A549 (cell line): Measurements from ENCODE around the gene COL19A1. TPM values are rescaled to one million over a fixed set of nuclear protein-coding genes. Genes with fewer than 3 reads are reported as not detected.

Source experiments
- ATAC-seq, 2 experiments: fragments of 200-7000 bp in 1 of 2; fragments of >200 bp in 1 of 2; cut with Nextera tagmentation in 1 of 2; cut with Tn5 transposase in 1 of 2; 3 replicates each; pipeline versions ENCODE4 v1.8.0 to v1.9.1; 2018 to 2020; ENCODE audit warnings: mild to moderate bottlenecking in 1 of 2, moderate library complexity in 1 of 2
- CTCF ChIA-PET: fragments of 300-600 bp; sonication (Branson Sonifier 250); formaldehyde crosslinking; extraction: SDS; loops from one replicate; lab custom pipeline; 2021; ENCODE audit warnings: antibody characterized with exemption, inconsistent platforms; lab: Yijun Ruan, JAX
- POLR2A ChIA-PET: fragments of 350-600 bp; formaldehyde crosslinking; extraction: SDS; loops from one replicate; lab custom pipeline; 2021; ENCODE audit warnings: antibody characterized with exemption, inconsistent platforms; lab: Yijun Ruan, JAX
- DNase-seq, 2 experiments: peaks; one replicate each; pipeline versions ENCODE4 v3.0.0 to v3.0.0-alpha.2; 2011 to 2016; ENCODE audit warnings: low read depth in 1 of 2, low spot score in 1 of 2
- FAIRE-seq: peaks from 2 replicates; lab custom pipeline; 2011; peaks lifted over from hg19 to GRCh38; lab: Jason Lieb, UNC
- H3K27ac ChIP-seq, 2 experiments: fragments of >200 bp; sonication (Bioruptor Twin); formaldehyde crosslinking; 3 replicates each; pipeline ENCODE4 v1.5.1; 2016 to 2017
- H3K4me1 ChIP-seq: fragments of >200 bp; sonication (Bioruptor Twin); formaldehyde crosslinking; 3 replicates; pipeline ENCODE4 v1.6.1; 2016
- H3K4me2 ChIP-seq: fragments of >200 bp; sonication (Bioruptor Twin); formaldehyde crosslinking; 3 replicates; pipeline ENCODE4 v1.6.1; 2016
- H3K4me3 ChIP-seq: fragments of >200 bp; sonication (Bioruptor Twin); formaldehyde crosslinking; 3 replicates; pipeline ENCODE4 v1.5.1; 2016
- H3K9me3 ChIP-seq: fragments of >200 bp; sonication (Bioruptor Twin); formaldehyde crosslinking; 3 replicates; pipeline ENCODE4 v1.6.1; 2016
- BHLHE40 ChIP-seq: IDR thresholded peaks from 2 replicates; pipeline ENCODE4 v1.6.1; 2012; ENCODE audit warnings: low read depth, low read length, inconsistent platforms
- CEBPB ChIP-seq, 2 experiments: fragments of >200 bp in 1 of 2; sonication (Bioruptor Twin) in 1 of 2; formaldehyde crosslinking in 1 of 2; IDR thresholded peaks; 2 replicates each; pipeline ENCODE4 v1.6.1; 2012 to 2016
- CHD4 ChIP-seq: fragments of 200-600 bp; sonication (generic); IDR thresholded peaks from 2 replicates; pipeline ENCODE4 v1.6.1; 2016; ENCODE audit warnings: antibody characterized with exemption, mild to moderate bottlenecking, borderline replicate concordance
- ELK1 ChIP-seq: fragments of 150-350 bp; IDR thresholded peaks from 2 replicates; pipeline ENCODE4 v1.6.1; 2014; ENCODE audit warnings: low read depth, mild to moderate bottlenecking, low read length
- FOXS1 ChIP-seq: fragments of 250-450 bp; sonication (Bioruptor Pico); IDR thresholded peaks from 2 replicates; pipeline ENCODE4 v1.5.0; 2020; ENCODE audit warnings: mild to moderate bottlenecking, moderate library complexity
- HEYL ChIP-seq: fragments of 250-450 bp; sonication (Bioruptor Pico); IDR thresholded peaks from 2 replicates; pipeline ENCODE4 v1.8.0; 2021; ENCODE audit warnings: mild to moderate bottlenecking, moderate library complexity
- JUN ChIP-seq, 2 experiments: fragments of >200 bp; sonication (Bioruptor Twin); formaldehyde crosslinking; IDR thresholded peaks; 2 replicates in 1 of 2; 3 replicates in 1 of 2; pipeline ENCODE4 v1.6.1; 2016 to 2017
- MYC ChIP-seq: IDR thresholded peaks from 2 replicates; pipeline ENCODE4 v1.6.1; 2012; ENCODE audit warnings: mild to moderate bottlenecking, inconsistent platforms, low read length, improper control_type of control experiment, borderline replicate concordance
- NFE2L2 ChIP-seq: fragments of 150-350 bp; conservative IDR thresholded peaks from 2 replicates; pipeline ENCODE4 v1.6.1; 2014; ENCODE audit warnings: low read length
- NPAS2 ChIP-seq: fragments of 250-450 bp; sonication (Bioruptor Pico); IDR thresholded peaks from 2 replicates; pipeline ENCODE4 v1.8.0; 2022; ENCODE audit warnings: mild to moderate bottlenecking, moderate library complexity, borderline replicate concordance
- POLR2AphosphoS2 ChIP-seq: conservative IDR thresholded peaks from 2 replicates; pipeline ENCODE4 v1.6.1; 2012; ENCODE audit warnings: low read length, improper control_type of control experiment, inconsistent platforms
- RAD21 ChIP-seq, 2 experiments: fragments of >200 bp in 1 of 2; sonication (Bioruptor Twin) in 1 of 2; formaldehyde crosslinking in 1 of 2; IDR thresholded peaks in 1 of 2; conservative IDR thresholded peaks in 1 of 2; 2 replicates in 1 of 2; 3 replicates in 1 of 2; pipeline ENCODE4 v1.6.1; 2012 to 2018; ENCODE audit warnings: inconsistent platforms in 1 of 2
- RARB ChIP-seq: fragments of 250-450 bp; sonication (Bioruptor Pico); IDR thresholded peaks from 2 replicates; pipeline ENCODE4 v1.8.0; 2021; ENCODE audit warnings: mild to moderate bottlenecking, moderate library complexity
- TFCP2L1 ChIP-seq: fragments of 250-450 bp; sonication (Bioruptor Pico); IDR thresholded peaks from 2 replicates; pipeline ENCODE4 v1.5.0; 2021; ENCODE audit warnings: mild to moderate bottlenecking
- ZFP36 ChIP-seq: fragments of 450-650 bp; IDR thresholded peaks from 2 replicates; pipeline ENCODE4 v1.6.1; 2014; ENCODE audit warnings: borderline replicate concordance; ENCODE audit not compliant: partially characterized antibody
- ZSCAN20 ChIP-seq: fragments of 250-450 bp; sonication (Bioruptor Pico); IDR thresholded peaks from 2 replicates; pipeline ENCODE4 v1.8.0; 2022; ENCODE audit warnings: mild to moderate bottlenecking, moderate library complexity
- WGBS: methylation state at CpG from one replicate; pipeline ENCODE4 v1.1.6; 2017; ENCODE audit errors: missing lambda C conversion rate; 5-methylcytosine and 5-hydroxymethylcytosine counted together
- polyA plus RNA-seq, 4 experiments: library from polyadenylated mRNA; depleted of rRNA in 3 of 4; stranded (reverse); fragments of >200 nt; fragmentation: RNase III in 1 of 4; extraction: RNeasy Plus Mini Kit Qiagen cat#74134 plus additional on column Dnase treatment in 1 of 4; gene quantifications; 2 replicates in 3 of 4; 3 replicates in 1 of 4; pipeline ENCODE4 v1.2.3, GENCODE V29; 2011 to 2017
- TF ChIP-seq, protein P1 (sequence below): fragments of >200 bp; sonication (Bioruptor Twin); formaldehyde crosslinking; IDR thresholded peaks from 3 replicates; pipeline ENCODE4 v1.6.1; 2016
- TF ChIP-seq, protein P2 (sequence below): fragments of 250-450 bp; sonication (Bioruptor Pico); IDR thresholded peaks from 2 replicates; pipeline ENCODE4 v1.5.0; 2021; ENCODE audit warnings: mild to moderate bottlenecking, moderate library complexity, borderline replicate concordance
- TF ChIP-seq, protein P3 (sequence below): fragments of 450-650 bp; IDR thresholded peaks from 2 replicates; pipeline ENCODE4 v1.6.1; 2014; ENCODE audit warnings: antibody characterized with exemption
- TF ChIP-seq, protein P4 (sequence below): fragments of 250-450 bp; sonication (Bioruptor Pico); IDR thresholded peaks from 2 replicates; pipeline ENCODE4 v1.5.0; 2020; ENCODE audit warnings: low read depth, mild to moderate bottlenecking, moderate library complexity
- TF ChIP-seq, protein P5 (sequence below): fragments of 200-600 bp; sonication (generic); IDR thresholded peaks from 2 replicates; pipeline ENCODE4 v1.6.1; 2016; ENCODE audit warnings: antibody characterized with exemption, mild to moderate bottlenecking, moderate library complexity

The COL19A1 gene
- polyA plus RNA-seq, 2 of the 4 experiments (the other 2 are of a cell fraction) = not detected

DNA sequence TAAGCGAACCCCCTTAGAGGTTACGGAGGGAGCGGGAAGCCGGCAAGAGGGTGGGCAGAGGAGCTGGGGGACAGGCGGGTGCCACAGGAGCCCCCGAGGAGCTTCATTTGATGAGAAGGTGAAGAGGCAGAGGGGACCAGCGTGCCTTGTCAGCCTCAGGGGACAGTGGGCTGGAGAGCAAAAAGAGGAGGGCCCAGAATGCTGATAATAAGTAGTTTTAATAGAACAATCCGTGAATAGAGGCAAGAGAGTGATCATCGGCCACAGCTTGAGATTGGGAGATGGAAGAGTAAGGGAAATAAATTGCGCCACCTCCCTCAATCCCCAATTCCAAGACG, 1.3 kb downstream of the COL19A1 start:
- 39% methylated on average over 6 of the region's 11 CpGs for WGBS
- ChIA-PET CTCF (no interaction called here), POLR2A (no interaction called here)
- Histone ChIP-seq H3K4me1 (peaks cover 3% of the 10 kb centered on the region; the same call in 1 of the 3 replicates), H3K9me3 (no peaks in the 10 kb centered on the region), H3K4me3 (peak overlapping the region; percentile 39), H3K4me2 (peak overlapping the region; percentile 80), H3K27ac (peak overlapping the region in 1 of 2 experiments; percentile 42; a peak in 1 of 6 replicates)
- TF ChIP-seq NFE2L2 (no peak), MYC (no peak), HEYL (CRISPR knock-in tag) (no peak), RARB (no peak), TFCP2L1 (CRISPR knock-in tag) (no peak)
- TF ChIP-seq, protein P1, sequence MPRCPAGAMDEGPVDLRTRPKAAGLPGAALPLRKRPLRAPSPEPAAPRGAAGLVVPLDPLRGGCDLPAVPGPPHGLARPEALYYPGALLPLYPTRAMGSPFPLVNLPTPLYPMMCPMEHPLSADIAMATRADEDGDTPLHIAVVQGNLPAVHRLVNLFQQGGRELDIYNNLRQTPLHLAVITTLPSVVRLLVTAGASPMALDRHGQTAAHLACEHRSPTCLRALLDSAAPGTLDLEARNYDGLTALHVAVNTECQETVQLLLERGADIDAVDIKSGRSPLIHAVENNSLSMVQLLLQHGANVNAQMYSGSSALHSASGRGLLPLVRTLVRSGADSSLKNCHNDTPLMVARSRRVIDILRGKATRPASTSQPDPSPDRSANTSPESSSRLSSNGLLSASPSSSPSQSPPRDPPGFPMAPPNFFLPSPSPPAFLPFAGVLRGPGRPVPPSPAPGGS = no peak
- TF ChIP-seq, protein P2, sequence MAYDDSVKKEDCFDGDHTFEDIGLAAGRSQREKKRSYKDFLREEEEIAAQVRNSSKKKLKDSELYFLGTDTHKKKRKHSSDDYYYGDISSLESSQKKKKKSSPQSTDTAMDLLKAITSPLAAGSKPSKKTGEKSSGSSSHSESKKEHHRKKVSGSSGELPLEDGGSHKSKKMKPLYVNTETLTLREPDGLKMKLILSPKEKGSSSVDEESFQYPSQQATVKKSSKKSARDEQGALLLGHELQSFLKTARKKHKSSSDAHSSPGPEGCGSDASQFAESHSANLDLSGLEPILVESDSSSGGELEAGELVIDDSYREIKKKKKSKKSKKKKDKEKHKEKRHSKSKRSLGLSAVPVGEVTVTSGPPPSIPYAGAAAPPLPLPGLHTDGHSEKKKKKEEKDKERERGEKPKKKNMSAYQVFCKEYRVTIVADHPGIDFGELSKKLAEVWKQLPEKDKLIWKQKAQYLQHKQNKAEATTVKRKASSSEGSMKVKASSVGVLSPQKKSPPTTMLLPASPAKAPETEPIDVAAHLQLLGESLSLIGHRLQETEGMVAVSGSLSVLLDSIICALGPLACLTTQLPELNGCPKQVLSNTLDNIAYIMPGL (CRISPR knock-in tag) = no peak
- FAIRE-seq = no peak
- peak; percentile 60; a peak in 5 of 6 replicates for ATAC-seq
- no peak for DNase-seq

DNA sequence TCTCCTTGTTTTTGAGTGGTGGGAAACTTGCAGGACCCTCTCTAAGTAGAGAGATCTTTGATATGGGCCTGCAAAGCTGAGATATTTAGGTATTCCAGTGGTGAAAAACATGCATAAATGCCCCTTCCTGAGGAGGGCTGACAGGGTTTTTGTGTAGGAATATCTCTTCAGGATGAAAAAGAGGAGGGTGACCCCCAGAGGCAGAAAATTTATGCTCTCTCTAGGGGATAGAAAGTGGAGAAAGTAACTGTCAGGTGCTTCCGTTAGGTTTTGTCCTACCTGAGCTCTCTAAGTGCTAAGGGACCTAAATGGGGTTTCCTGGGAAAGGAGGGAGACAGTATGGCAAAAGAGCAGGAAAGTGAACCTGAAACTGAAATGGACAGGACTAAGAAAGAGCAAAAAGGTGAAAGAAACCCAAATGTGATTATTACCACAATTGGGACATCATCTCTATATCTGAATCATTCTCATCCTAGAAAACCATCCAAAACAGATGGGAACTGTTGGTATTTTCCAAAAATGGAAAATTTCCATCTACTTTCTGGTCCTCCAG, 2.0 kb downstream of the COL19A1 start:
- no peak for FAIRE-seq
- no peak for TF ChIP-seq JUN (IDR thresholded peaks at IDR 0.05)
- TF ChIP-seq CHD4 = no peak
- TF ChIP-seq, protein P3, sequence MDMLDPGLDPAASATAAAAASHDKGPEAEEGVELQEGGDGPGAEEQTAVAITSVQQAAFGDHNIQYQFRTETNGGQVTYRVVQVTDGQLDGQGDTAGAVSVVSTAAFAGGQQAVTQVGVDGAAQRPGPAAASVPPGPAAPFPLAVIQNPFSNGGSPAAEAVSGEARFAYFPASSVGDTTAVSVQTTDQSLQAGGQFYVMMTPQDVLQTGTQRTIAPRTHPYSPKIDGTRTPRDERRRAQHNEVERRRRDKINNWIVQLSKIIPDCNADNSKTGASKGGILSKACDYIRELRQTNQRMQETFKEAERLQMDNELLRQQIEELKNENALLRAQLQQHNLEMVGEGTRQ = no peak
- TF ChIP-seq ZSCAN20 = no peak
- no peak for TF ChIP-seq FOXS1 (CRISPR knock-in tag)
- no peak for TF ChIP-seq ZFP36
- TF ChIP-seq NPAS2 (CRISPR knock-in tag) = no peak
- TF ChIP-seq, protein P4, sequence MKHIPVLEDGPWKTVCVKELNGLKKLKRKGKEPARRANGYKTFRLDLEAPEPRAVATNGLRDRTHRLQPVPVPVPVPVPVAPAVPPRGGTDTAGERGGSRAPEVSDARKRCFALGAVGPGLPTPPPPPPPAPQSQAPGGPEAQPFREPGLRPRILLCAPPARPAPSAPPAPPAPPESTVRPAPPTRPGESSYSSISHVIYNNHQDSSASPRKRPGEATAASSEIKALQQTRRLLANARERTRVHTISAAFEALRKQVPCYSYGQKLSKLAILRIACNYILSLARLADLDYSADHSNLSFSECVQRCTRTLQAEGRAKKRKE (CRISPR knock-in tag) = no peak

GRCh38 chr6:69868961-69869360, 2.6 kb downstream of the COL19A1 start:
- ChIA-PET POLR2A (no interaction called here), CTCF (interaction anchor here (0.6 kb wide), 1 partner anchor 31 kb away, joined by 3 read pairs; no protein-coding TSS in a partner anchor)
- Histone ChIP-seq H3K27ac (no peak overlapping the region), H3K9me3 (no peaks in the 10 kb centered on the region), H3K4me3 (no peak overlapping the region), H3K4me2 (no peak overlapping the region), H3K4me1 (peaks cover 3% of the 10 kb centered on the region; the same call in 1 of the 3 replicates)
- DNase-seq (no peak), FAIRE-seq (no peak), ATAC-seq (no peak)
- 94% methylated on average over 1 of the region's 1 CpG for WGBS
- TF ChIP-seq, protein P5, sequence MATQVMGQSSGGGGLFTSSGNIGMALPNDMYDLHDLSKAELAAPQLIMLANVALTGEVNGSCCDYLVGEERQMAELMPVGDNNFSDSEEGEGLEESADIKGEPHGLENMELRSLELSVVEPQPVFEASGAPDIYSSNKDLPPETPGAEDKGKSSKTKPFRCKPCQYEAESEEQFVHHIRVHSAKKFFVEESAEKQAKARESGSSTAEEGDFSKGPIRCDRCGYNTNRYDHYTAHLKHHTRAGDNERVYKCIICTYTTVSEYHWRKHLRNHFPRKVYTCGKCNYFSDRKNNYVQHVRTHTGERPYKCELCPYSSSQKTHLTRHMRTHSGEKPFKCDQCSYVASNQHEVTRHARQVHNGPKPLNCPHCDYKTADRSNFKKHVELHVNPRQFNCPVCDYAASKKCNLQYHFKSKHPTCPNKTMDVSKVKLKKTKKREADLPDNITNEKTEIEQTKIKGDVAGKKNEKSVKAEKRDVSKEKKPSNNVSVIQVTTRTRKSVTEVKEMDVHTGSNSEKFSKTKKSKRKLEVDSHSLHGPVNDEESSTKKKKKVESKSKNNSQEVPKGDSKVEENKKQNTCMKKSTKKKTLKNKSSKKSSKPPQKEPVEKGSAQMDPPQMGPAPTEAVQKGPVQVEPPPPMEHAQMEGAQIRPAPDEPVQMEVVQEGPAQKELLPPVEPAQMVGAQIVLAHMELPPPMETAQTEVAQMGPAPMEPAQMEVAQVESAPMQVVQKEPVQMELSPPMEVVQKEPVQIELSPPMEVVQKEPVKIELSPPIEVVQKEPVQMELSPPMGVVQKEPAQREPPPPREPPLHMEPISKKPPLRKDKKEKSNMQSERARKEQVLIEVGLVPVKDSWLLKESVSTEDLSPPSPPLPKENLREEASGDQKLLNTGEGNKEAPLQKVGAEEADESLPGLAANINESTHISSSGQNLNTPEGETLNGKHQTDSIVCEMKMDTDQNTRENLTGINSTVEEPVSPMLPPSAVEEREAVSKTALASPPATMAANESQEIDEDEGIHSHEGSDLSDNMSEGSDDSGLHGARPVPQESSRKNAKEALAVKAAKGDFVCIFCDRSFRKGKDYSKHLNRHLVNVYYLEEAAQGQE = no peak
- TF ChIP-seq ELK1 = no peak
- no peak for TF ChIP-seq JUN (IDR thresholded peaks at IDR 0.05)
- TF ChIP-seq TFCP2L1 (CRISPR knock-in tag) = no peak
- TF ChIP-seq ZFP36 = no peak
- TF ChIP-seq POLR2AphosphoS2 = no peak
- TF ChIP-seq CEBPB (IDR thresholded peaks at IDR 0.05) = no peak
- no peak for TF ChIP-seq RAD21 (conservative IDR thresholded peaks at IDR 0.05 in 1 of 2, IDR thresholded peaks at IDR 0.05 in 1 of 2)
- no peak for TF ChIP-seq BHLHE40

More for the DNA sequence above, 2.0 kb downstream of the COL19A1 start:
- no peak overlapping the region for H3K4me2 ChIP-seq
- peaks cover 3% of the 10 kb centered on the region; the same call in 1 of the 3 replicates for H3K4me1 ChIP-seq
- no peak overlapping the region for H3K4me3 ChIP-seq
- ATAC-seq = no peak
- no peaks in the 10 kb centered on the region for H3K9me3 ChIP-seq
- H3K27ac ChIP-seq = no peak overlapping the region
- ChIA-PET POLR2A (no interaction called here), CTCF (no interaction called here)
- WGBS = 90% methylated on average over 1 of the region's 1 CpG
- DNase-seq = no peak
